ENCODE results near the gene NCOR1. TPM values are rescaled to one million over a fixed set of nuclear protein-coding genes. Genes with fewer than 3 reads are reported as not detected.
"Not testable (repeated sequence)": the region's sequence is repeated elsewhere in the genome, so short reads cannot be mapped to it uniquely, and the experiment has no call there.

NCOR1 gene
- total and polyA plus RNA-seq, 2 experiments from 2014 or later, result 102 to 132 TPM

DNA sequence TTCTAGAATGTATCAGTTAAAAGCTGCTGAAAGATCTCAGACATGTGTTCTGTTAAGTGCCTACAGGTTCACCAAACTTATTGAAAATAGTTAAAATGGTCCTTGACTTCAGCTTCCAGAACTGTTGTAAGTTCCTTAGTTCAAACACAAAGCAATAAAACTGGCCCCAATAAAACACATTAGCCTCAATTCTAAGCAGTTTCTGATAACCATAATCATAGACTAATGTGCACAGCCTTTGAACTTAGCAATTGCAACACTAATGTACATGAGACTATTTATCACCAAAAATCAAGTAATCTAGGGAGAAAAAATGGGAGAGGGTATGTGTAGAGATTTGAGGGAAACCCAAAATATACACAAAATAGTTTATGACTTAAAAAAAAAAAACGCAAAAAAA, 17.1 kb upstream of the NCOR1 start:
- no peaks in the 10 kb centered on the region for H3K9me2 ChIP-seq (ENCODE audit: insufficient read depth)

GRCh38 chr17:16229912-16230561, 14.7 kb upstream of the NCOR1 start:
- H3K27ac ChIP-seq (ENCODE audit: low read depth); H3K4me3 Mint-ChIP-seq; H3K9me3 Mint-ChIP-seq; H2AFZ ChIP-seq; H3K4me3 ChIP-seq; H3K4me1 ChIP-seq (ENCODE audit: insufficient read depth); H3K27me3 Mint-ChIP-seq (ENCODE audit: insufficient read depth, low read depth, poor library complexity); H3K27me3 ChIP-seq (ENCODE audit: insufficient read depth); ATAC-seq; H3K4me1 Mint-ChIP-seq; H3K27ac Mint-ChIP-seq; H3K36me3 ChIP-seq (ENCODE audit: insufficient read depth); H3F3A ChIP-seq (replicated peaks; ENCODE audit: low read depth); DNase-seq (ENCODE audit: low spot score); H3K4me2 ChIP-seq; H3K9me2 ChIP-seq (ENCODE audit: insufficient read depth): not testable (repeated sequence)
- H3K36me3 Mint-ChIP-seq (ENCODE audit: low read depth), result peaks cover 11% of the 10 kb centered on the region
- H3K79me2 ChIP-seq (replicated peaks; ENCODE audit: insufficient read depth), result peaks cover 33% of the 10 kb centered on the region
- peaks cover 11% of the 10 kb centered on the region for H4K20me1 ChIP-seq (replicated peaks; ENCODE audit: insufficient read depth)

More for the DNA sequence above, 17.1 kb upstream of the NCOR1 start:
- Mint-ChIP-seq H3K27ac (no peak overlapping the region), H3K4me1 (peaks cover 3% of the 10 kb centered on the region; the same call in 1 of the 3 replicates), H3K9me3 (no peaks in the 10 kb centered on the region; the same call in 2 of the 3 replicates), H3K27me3 (ENCODE audit: insufficient read depth, low read depth, poor library complexity) (peaks cover 5% of the 10 kb centered on the region), H3K36me3 (ENCODE audit: low read depth) (peaks cover 5% of the 10 kb centered on the region), H3K4me3 (no peak overlapping the region)
- Histone ChIP-seq H3F3A (replicated peaks; ENCODE audit: low read depth) (no peaks in the 10 kb centered on the region), H2AFZ (no peak overlapping the region), H3K4me2 (no peak overlapping the region), H3K79me2 (replicated peaks; ENCODE audit: insufficient read depth) (peaks cover 9% of the 10 kb centered on the region), H4K20me1 (replicated peaks; ENCODE audit: insufficient read depth) (peaks cover 9% of the 10 kb centered on the region), H3K4me3 (no peak overlapping the region), H3K4me1 (ENCODE audit: insufficient read depth) (no peaks in the 10 kb centered on the region), H3K27ac (ENCODE audit: low read depth) (no peak overlapping the region), H3K36me3 (ENCODE audit: insufficient read depth) (no peaks in the 10 kb centered on the region), H3K27me3 (ENCODE audit: insufficient read depth) (no peaks in the 10 kb centered on the region; the same call in 1 of the 2 replicates)
- DNase-seq (ENCODE audit: low spot score), result no peak
- TF ChIP-seq ZNF114 (CRISPR knock-in tag; IDR thresholded peaks at IDR 0.05) (no peak), REST (IDR thresholded peaks at IDR 0.05; ENCODE audit: unreplicated experiment) (no peak), ZNF331 (CRISPR knock-in tag; IDR thresholded peaks at IDR 0.05; ENCODE audit: low read depth) (no peak)
- ATAC-seq, result no peak

DNA sequence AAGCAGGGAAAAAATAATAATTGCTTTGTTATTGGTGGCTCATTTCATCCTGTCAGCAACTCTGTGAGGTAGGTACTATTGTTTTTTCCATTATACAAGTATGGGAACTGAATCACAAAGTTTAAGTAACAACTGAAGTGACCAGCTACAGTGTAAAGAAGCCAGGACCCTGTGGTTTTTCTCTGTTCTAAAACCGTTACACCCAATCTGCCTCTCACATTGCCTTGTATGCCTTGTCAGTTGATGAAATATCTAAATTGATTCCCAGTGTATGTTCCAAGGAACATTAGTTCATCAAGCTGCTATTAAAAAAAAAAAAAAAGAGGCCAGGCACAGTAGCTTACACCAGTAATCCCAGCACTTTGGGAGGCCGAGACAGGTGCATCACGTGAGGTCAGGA, 7.1 kb upstream of the NCOR1 start:
- H3K36me3 Mint-ChIP-seq (ENCODE audit: low read depth), result peaks cover 8% of the 10 kb centered on the region; the same call in 2 of the 3 replicates
- no peak for ATAC-seq
- no peak overlapping the region for H3K27ac ChIP-seq (ENCODE audit: low read depth)

More for the DNA sequence above, 7.1 kb upstream of the NCOR1 start:
- H3K27ac Mint-ChIP-seq, result no peak overlapping the region
- Histone ChIP-seq H3K36me3 (ENCODE audit: insufficient read depth) (no peaks in the 10 kb centered on the region; the same call in 1 of the 2 replicates), H3K9me2 (ENCODE audit: insufficient read depth) (no peaks in the 10 kb centered on the region), H4K20me1 (replicated peaks; ENCODE audit: insufficient read depth) (peaks cover 8% of the 10 kb centered on the region), H3K4me2 (no peak overlapping the region), H3K4me3 (no peak overlapping the region), H3K79me2 (replicated peaks; ENCODE audit: insufficient read depth) (peaks cover 91% of the 10 kb centered on the region), H3K27me3 (ENCODE audit: insufficient read depth) (no peaks in the 10 kb centered on the region), H3F3A (replicated peaks; ENCODE audit: low read depth) (no peaks in the 10 kb centered on the region), H2AFZ (no peak overlapping the region), H3K4me1 (ENCODE audit: insufficient read depth) (peaks cover 6% of the 10 kb centered on the region)
- H3K4me3 Mint-ChIP-seq, result no peak overlapping the region
- TF ChIP-seq EZH2phosphoT487 (IDR thresholded peaks at IDR 0.05; ENCODE audit: unreplicated experiment) (no peak), CREB1 (CRISPR knock-in tag; IDR thresholded peaks at IDR 0.05; ENCODE audit: low read depth) (no peak), STAT1 (IDR thresholded peaks at IDR 0.05; ENCODE audit: unreplicated experiment) (no peak)
- no peak for DNase-seq (ENCODE audit: low spot score)
- H3K4me1 Mint-ChIP-seq, result no peaks in the 10 kb centered on the region; the same call in 2 of the 3 replicates
- peaks cover 2% of the 10 kb centered on the region for H3K27me3 Mint-ChIP-seq (ENCODE audit: insufficient read depth, low read depth, poor library complexity)
- H3K9me3 Mint-ChIP-seq, result no peaks in the 10 kb centered on the region

Measured in GM23338 (cell line).